K562 (cell line): Measurements from ENCODE around the gene CPNE2.

ENCODE experiments used
- BRD9 ChIP-seq: fragments of 450-650 bp; IDR thresholded peaks from 2 replicates; pipeline ENCODE4 v1.6.1; 2018; ENCODE audit warnings: low read depth; ENCODE audit not compliant: partially characterized antibody
- CEBPB ChIP-seq: fragments of 450-650 bp; IDR thresholded peaks from 2 replicates; pipeline ENCODE4 v1.6.1; 2016; ENCODE audit warnings: missing genetic modification characterization, missing compliant biosample characterization
- SMAD1 ChIP-seq: fragments of 150-350 bp; IDR thresholded peaks from 2 replicates; pipeline ENCODE4 v1.6.1; 2014; ENCODE audit warnings: low read length, low read depth; ENCODE audit not compliant: partially characterized antibody
- ZNF140 ChIP-seq: fragments of 250-450 bp; sonication (Bioruptor Pico); IDR thresholded peaks from 2 replicates; pipeline ENCODE4 v1.8.0; 2021; ENCODE audit warnings: moderate library complexity, mild to moderate bottlenecking, inconsistent platforms

DNA sequence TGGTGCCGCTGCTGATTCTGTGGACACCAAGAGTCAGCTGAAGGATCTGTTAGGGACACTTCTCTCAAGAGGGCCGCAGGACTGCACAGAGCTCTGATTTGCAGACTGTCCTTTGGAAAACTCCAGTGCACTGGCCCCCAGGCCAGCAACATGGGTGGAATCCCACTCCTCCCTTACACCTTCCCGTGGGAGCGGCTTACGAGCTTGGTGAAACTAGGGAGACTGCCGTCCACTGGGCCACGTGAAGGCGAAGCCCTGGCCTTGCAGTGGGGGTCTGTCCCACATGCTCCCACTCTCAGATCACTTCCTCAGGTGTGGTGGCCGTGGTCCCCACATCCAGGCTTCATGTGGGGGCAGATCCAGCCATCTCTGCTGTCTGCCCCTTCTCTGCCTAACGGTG, 57.0 kb downstream of the CPNE2 start:
- TF ChIP-seq ZNF140 (CRISPR knock-in tag), result no peak
- no peak for TF ChIP-seq SMAD1
- no peak for TF ChIP-seq CEBPB (tag)
- TF ChIP-seq BRD9, result no peak
